GM19455 (cell line): ENCODE measurements around the gene EIF4G1.
A peak's percentile ranks its signal among the peaks of the same experiment; 100 is the strongest.
"Not testable (repeated sequence)": the region's sequence is repeated elsewhere in the genome, so short reads cannot be mapped to it uniquely, and the experiment has no call there.

Experiments used
- ATAC-seq: cut with Tn5 transposase; IDR thresholded peaks from one replicate; pipeline ENCODE4 v1.9.1; 2021; ENCODE audit not compliant: unreplicated experiment

Gene EIF4G1, protein sequence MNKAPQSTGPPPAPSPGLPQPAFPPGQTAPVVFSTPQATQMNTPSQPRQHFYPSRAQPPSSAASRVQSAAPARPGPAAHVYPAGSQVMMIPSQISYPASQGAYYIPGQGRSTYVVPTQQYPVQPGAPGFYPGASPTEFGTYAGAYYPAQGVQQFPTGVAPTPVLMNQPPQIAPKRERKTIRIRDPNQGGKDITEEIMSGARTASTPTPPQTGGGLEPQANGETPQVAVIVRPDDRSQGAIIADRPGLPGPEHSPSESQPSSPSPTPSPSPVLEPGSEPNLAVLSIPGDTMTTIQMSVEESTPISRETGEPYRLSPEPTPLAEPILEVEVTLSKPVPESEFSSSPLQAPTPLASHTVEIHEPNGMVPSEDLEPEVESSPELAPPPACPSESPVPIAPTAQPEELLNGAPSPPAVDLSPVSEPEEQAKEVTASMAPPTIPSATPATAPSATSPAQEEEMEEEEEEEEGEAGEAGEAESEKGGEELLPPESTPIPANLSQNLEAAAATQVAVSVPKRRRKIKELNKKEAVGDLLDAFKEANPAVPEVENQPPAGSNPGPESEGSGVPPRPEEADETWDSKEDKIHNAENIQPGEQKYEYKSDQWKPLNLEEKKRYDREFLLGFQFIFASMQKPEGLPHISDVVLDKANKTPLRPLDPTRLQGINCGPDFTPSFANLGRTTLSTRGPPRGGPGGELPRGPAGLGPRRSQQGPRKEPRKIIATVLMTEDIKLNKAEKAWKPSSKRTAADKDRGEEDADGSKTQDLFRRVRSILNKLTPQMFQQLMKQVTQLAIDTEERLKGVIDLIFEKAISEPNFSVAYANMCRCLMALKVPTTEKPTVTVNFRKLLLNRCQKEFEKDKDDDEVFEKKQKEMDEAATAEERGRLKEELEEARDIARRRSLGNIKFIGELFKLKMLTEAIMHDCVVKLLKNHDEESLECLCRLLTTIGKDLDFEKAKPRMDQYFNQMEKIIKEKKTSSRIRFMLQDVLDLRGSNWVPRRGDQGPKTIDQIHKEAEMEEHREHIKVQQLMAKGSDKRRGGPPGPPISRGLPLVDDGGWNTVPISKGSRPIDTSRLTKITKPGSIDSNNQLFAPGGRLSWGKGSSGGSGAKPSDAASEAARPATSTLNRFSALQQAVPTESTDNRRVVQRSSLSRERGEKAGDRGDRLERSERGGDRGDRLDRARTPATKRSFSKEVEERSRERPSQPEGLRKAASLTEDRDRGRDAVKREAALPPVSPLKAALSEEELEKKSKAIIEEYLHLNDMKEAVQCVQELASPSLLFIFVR (N-terminal part only)

DNA sequence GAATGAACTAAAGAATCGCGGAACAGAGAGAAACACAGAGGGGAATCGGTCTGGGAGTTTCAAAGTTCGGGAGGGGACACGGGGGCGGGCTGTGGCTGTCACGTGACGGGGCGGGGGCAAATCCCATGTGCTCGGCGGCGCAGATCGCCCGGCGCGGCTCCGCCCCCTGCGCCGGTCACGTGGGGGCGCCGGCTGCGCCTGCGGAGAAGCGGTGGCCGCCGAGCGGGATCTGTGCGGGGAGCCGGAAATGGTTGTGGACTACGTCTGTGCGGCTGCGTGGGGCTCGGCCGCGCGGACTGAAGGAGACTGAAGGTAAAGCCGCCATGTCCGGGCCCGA, at the start of gene EIF4G1:
TSS of gene EIF4G1 (plus strand) at position 244 of the 337 bp plus-strand sequence. CDS start 1,191 bp downstream, outside the sequence.
- peak; percentile 83 for ATAC-seq

DNA sequence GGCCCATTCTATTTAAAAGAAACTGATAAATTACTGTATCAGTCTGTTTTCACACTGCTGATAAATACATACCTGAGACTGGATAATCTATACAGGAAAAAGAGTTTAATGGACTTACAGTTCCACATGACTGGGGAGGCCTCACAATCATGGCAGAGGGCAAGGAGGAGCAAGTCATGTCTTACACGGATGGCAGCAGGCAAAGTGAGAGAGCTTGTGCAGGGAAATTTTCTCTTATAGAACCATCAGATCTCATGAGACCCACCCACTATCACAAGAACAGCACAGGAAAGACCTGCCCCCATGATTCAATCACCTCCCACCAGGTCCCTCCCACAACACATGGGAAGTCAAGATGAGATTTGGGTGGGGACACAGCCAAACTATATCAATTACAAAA, 47.2 kb upstream of the EIF4G1 start:
- ATAC-seq = not testable (repeated sequence)

DNA sequence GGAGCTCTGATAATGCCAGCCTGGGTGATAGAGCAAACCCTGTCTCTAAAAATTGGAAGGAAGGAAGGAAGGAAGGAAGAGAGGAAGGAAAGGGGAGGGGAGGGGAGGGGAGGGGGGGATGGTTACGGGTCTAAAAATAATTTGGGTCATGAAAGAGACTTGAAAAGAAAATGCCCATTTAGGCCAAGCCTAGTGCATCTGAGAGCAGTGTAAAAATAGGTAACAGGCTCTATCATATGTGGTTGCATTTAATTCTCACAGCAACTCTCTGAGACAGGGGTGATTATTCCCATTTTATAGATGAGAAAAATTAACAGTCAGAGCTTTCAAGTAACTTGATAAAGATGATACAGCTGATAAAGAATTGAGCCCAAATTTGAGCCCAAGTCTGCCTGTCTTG, 42.1 kb upstream of the EIF4G1 start:
- no peak for ATAC-seq

DNA sequence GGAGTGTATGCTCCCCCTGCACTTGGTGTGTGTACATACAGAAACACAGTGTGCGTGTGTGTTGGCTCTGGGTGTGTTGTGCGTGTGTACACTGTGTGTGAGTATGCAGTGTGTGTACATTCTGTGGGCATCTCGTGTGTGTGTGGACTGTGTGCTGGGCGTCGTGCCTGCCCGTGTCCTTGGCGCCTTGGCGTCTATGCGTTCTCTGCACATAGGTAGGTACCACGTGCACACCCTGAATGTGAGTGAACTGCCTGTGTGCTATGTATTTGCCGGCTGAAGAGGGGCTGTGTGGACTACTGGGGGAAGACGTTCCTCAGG, 39.1 kb upstream of the EIF4G1 start:
- ATAC-seq = no peak

DNA sequence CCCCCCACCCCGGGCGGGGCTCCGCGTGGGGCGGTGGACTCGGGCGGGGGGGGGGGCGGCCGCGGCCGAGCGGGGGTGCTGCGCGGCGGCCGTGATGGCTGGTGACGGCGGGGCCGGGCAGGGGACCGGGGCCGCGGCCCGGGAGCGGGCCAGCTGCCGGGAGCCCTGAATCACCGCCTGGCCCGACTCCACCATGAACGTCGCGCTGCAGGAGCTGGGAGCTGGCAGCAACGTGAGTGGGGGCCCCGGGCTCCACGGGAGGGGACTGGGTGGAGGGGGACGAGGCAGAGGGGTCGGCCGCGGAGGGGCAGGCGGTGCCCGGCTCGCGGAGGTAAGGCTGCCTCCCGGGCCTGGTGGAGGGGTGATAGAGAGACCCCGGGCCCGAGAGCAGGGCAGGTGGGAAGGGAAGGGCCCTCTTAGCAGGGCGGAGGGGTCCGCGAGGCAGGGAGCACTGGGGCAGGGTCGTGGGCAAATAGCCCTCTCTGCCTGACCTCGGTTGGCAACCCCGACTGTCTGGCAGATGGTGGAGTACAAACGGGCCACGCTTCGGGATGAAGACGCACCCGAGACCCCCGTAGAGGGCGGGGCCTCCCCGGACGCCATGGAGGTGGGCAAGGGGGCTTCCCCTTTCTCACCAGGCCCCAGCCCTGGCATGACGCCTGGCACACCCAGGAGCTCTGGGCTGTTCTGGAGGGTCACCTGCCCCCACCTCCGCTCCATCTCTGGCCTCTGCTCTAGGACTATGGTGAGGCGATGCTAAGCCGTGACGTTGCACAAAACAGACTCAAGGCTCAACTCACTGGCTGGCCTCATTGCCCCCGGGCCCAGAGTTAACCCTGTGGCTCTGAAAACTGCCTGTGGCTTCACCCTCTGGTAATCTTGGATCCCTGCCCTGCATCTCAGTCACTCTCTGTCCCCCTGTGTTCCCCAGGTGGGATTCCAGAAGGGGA, 38.2 kb upstream of the EIF4G1 start, which contains the start of gene ECE2:
TSS of gene ECE2 (plus strand) at position 62 of the 950 bp plus-strand sequence. CDS start at position 194, 132 bp downstream.
- no peak for ATAC-seq

DNA sequence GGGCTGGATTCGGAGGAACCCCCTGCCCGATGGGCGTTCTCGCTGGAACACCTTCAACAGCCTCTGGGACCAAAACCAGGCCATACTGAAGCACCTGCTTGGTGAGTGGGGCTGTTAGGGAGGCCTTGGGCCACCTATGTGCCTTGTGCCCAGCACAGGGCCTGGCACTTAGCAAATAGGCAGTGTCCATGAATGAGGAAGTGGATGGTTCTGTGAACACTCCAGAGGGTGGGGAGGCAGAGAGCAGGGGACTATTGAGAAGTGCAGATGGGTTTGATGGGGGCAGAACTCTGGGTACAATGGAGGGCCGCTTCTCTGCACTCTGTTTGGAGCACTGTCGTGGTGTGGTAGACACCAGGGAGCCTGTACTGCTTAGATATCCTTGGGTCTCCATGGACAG, 37.0 kb upstream of the EIF4G1 start:
- no peak for ATAC-seq

DNA sequence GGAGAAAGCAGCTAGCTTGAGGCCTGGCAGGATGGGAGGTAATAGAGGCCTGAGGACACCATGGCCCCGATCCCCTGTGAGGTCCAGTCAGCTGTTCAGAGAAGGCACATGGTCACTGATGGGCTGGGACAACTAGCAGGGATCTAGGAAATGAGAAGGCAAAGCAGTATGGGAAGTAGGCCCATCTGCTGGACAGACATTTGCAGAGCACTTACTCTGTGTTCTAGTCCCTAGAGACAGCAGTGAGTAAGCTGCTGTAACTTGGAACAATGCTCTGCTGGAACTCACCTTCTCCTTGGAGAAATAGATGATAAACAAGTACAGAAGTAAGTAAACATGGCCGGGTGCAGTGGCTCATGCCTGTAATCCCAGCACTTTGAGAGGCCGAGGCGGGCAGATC, 31.5 kb upstream of the EIF4G1 start:
- no peak for ATAC-seq

DNA sequence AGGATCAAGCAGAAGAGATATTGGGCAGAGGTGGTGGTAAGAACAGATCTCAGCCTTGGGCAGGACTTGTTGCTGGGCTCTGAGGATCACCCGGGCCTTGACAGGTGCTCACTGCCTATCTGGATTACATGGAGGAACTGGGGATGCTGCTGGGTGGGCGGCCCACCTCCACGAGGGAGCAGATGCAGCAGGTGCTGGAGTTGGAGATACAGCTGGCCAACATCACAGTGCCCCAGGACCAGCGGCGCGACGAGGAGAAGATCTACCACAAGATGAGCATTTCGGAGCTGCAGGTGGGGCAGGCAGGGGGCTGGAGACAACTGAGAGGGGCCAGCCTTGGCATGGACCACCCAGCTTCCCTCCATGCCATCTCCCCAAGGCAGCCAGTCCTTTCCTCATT, 30.7 kb upstream of the EIF4G1 start:
- no peak for ATAC-seq

DNA sequence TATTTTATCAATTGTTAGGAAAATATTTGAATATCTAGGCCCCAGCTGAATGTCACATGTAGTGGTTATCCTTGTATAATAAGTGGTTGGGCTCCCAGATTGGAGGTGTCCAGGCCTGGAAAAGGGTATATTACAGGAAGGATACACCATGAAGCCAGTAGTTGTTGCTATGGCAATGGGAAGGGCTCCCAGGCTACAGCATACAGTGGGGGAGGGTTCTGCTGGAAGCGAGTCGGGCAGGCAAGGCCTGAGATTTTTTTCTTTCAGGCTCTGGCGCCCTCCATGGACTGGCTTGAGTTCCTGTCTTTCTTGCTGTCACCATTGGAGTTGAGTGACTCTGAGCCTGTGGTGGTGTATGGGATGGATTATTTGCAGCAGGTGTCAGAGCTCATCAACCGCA, 29.7 kb upstream of the EIF4G1 start:
- ATAC-seq = no peak

DNA sequence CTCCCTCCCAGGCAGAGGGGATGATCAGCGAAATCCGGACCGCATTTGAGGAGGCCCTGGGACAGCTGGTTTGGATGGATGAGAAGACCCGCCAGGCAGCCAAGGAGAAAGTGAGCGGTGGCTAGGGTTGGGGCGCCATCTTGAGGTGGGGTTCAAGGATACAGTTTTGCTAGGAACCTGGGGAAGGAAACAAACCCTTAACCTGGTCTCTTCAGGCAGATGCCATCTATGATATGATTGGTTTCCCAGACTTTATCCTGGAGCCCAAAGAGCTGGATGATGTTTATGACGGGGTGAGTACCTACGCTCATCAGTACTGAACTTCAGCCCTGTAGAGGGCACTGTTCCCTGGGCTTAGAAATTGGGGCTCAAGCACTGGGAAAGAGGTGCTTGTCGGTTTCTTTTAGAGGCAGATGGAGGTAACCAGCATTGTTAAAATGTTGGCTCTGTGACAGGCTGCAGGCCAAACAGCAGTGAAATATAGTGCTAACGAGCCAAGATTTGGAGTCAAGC, 24.9 kb upstream of the EIF4G1 start:
- ATAC-seq = no peak

DNA sequence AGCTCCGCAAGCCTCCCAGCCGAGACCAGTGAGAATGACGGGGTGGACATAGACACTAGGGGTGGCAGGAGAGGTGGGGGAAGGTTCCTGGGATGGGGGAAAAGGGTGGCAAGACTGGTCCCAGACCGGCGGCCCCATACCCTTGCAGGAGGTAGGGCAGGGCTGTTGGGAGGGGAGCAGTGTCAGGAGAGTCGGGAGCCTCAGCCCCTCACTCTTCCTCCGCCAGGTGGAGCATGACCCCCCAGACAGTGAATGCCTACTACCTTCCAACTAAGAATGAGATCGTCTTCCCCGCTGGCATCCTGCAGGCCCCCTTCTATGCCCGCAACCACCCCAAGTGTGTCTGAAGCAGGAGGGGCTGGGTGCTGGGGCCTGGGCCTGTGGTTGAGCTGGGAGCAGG, 24.1 kb upstream of the EIF4G1 start:
- no peak for ATAC-seq

DNA sequence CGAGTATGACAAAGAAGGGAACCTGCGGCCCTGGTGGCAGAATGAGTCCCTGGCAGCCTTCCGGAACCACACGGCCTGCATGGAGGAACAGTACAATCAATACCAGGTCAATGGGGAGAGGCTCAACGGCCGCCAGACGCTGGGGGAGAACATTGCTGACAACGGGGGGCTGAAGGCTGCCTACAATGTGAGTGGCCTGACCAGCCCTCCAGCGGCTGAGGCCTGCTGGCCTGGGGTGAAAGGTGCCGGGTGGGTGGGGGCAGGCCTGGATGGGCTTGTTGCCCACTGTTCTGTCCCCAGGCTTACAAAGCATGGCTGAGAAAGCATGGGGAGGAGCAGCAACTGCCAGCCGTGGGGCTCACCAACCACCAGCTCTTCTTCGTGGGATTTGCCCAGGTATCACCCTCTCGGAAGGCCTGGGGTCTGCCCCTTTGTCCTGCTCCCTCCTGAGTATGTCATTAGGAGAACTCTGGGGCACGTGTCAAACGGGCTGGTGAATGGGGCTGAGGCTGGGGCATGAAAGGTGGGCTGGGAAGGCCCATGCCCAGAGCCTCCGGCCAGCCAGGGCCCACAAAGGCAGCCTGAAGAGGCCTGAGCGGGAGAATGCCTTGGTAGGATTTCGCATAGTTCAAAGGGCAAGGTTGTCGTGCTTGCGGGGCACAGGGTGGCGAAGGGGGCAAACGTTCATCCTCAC, 23.2 kb upstream of the EIF4G1 start:
- ATAC-seq = no peak

DNA sequence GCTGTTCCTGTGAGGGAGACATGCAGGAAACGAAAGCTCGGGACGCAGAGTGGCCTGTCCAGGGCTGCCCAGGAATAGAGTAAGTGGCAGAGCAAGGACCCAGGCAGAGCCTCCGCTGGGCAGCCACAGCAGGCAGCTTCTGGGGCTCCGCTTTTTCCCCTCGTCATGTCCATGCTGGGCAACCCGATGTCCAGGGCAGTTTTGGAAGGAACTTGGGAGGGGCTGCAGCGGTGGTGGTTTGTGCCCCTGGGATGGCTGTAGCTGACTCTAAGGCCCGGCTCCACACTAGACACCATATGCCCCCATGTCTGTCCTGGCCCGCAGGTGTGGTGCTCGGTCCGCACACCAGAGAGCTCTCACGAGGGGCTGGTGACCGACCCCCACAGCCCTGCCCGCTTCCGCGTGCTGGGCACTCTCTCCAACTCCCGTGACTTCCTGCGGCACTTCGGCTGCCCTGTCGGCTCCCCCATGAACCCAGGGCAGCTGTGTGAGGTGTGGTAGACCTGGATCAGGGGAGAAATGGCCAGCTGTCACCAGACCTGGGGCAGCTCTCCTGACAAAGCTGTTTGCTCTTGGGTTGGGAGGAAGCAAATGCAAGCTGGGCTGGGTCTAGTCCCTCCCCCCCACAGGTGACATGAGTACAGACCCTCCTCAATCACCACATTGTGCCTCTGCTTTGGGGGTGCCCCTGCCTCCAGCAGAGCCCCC, 22.5 kb upstream of the EIF4G1 start:
- no peak for ATAC-seq

DNA sequence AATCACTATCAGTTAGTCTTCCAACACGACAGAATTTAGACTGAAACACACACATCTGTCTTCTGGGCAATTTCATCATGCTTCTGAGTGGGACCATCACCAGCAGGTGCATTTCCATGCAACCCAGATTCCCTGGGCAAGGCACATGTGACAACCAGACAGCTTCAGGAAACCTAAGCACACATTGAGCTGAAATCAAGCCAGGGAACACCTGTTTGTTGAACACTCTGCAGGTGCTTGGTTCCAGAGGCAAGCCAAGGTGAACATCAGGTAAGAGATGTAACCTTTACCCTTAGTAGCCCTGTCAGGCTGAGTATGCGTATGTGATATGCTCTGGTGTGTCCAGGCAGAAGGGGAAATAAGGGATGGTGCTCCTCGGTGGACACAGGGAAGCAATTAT, 18.6 kb upstream of the EIF4G1 start:
- no peak for ATAC-seq

DNA sequence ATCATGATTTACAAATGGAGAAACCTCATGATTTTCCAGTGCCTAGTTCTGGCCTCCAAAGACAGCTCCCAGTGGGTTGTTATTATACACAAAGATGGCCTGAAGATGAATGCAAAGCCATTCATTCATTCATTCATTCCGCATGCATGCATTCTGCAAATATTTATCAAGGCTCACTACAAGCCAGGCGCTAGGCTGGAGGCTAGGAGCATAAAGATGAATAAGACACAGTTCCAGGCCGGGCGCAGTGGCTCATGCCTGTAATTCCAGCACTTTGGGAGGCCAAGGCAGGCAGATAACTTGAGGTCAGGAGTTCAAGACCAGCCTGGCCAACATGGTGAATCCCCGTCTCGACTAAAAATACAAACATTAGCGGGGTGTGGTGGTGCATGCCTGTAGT, 17.8 kb upstream of the EIF4G1 start:
- no peak for ATAC-seq

DNA sequence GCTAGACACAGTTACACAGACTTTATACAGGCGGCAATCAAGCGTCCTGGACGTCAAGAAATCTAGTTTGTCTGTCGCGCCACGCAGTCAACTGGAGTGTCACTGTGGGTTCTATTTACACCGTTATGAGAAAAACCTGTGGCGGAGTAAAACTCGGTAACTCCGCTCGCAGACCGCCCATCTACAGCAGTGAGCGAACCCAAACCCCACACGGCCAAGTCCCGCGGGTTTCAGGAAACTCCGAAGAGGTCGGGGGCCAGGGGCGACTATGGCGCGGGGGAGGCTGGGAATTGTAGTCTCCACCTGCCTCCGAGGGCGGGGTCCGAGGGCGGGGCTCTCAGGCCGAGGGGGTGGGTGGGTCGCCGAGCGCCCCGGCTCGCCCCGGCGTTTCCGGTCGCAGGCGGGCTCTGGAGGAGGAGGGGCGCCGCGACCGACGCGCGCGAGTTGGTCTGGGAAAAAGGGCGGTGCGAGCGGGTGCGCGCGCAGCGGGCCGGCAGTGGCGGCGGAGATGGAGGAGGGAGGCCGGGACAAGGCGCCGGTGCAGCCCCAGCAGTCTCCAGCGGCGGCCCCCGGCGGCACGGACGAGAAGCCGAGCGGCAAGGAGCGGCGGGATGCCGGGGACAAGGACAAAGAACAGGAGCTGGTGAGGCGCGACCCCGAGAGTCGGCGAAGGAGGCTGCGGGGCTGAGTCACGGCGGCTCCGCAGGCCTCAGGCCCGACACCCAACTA, 15.5 kb upstream of the EIF4G1 start, which contains the start of gene PSMD2:
TSS of gene PSMD2 (plus strand) at position 483 of the 729 bp plus-strand sequence. CDS start at position 509, 26 bp downstream.
- peak; percentile 89 for ATAC-seq

DNA sequence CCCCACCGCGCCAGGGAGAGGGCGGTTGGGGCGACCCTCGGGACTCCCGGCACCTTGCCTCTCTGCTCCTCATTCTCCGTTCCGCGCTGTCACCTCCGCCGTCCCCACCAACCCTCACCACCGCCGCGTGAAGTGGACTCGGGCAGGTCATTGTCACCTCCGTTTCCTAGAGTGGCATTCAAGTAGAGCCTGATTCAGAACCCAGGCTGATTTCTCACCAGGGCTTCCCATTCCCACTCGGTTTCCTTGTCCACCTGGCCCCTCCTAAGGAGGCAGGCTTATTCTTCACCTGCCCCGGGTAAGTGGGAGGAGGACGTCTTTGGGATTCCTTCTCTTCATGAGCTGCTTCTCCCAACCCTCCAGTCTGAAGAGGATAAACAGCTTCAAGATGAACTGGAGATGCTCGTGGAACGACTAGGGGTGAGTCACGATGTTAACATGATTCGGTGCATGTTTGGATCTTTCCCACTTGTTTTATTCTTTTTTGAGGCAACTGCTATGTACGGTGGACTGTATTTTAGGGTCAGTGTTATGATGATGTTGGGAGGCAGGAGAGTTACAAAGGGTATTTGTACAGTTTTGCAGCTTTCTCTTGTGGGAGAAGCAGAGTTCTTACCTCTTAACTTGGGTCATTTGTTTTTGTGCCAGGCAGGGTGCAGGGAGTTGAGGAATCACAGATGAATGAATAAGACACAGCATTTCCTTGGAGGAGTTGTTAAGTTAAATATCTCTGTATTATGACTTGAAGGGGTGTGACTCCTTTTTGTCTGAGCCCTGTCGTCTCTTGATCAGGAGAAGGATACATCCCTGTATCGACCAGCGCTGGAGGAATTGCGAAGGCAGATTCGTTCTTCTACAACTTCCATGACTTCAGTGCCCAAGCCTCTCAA, 14.7 kb upstream of the EIF4G1 start:
- ATAC-seq = no peak
